GM13976 (cell line): ENCODE data around the gene TBC1D7.

Experiments
- DNase-seq: peaks from one replicate; pipeline ENCODE4 v3.0.0; 2012; ENCODE audit warnings: low spot score
- CTCF ChIP-seq: IDR thresholded peaks from 2 replicates; pipeline ENCODE4 v1.5.1; 2012; ENCODE audit warnings: borderline replicate concordance, mild to moderate bottlenecking; ENCODE audit not compliant: insufficient read depth; ENCODE audit errors: extremely low read depth, missing control alignments, control extremely low read depth
- in situ Hi-C: fragments of 300-500 bp; cut with MboI; formaldehyde crosslinking; loops from one replicate; pipeline ENCODE4 v1.12.0; 2022; ENCODE audit warnings: low sequenced_read_pairs, mixed read lengths, inconsistent platforms; ENCODE audit not compliant: unreplicated experiment

TBC1D7 gene

GRCh38 chr6:13283331-13283730 lies 45.0 kb downstream of the TBC1D7 start:
- DNase-seq: no peak
- in situ Hi-C loops: no loop called here
- TF ChIP-seq CTCF: no peak

GRCh38 chr6:13282393-13283069 lies 45.8 kb downstream of the TBC1D7 start:
- TF ChIP-seq CTCF: no peak
- DNase-seq: no peak
- in situ Hi-C loops: no loop called here

- no peak for DNase-seq
- no peak for TF ChIP-seq CTCF
- in situ Hi-C loops: no loop called here
These were observed 46.7 kb downstream of the TBC1D7 start for GRCh38 chr6:13281686-13282085.

GRCh38 chr6:13280254-13280653 lies 48.1 kb downstream of the TBC1D7 start:
- TF ChIP-seq CTCF: no peak
- in situ Hi-C loops: no loop called here
- DNase-seq: no peak

- no peak for TF ChIP-seq CTCF
- in situ Hi-C loops: no loop called here
- no peak for DNase-seq
These were observed 49.3 kb downstream of the TBC1D7 start for GRCh38 chr6:13278991-13279390.

- DNase-seq: no peak
- no peak for TF ChIP-seq CTCF
- in situ Hi-C loops: no loop called here
These were observed 50.2 kb downstream of the TBC1D7 start for GRCh38 chr6:13278164-13278563.

GRCh38 chr6:13277231-13277630 lies 51.1 kb downstream of the TBC1D7 start:
- no peak for TF ChIP-seq CTCF
- DNase-seq: no peak
- in situ Hi-C loops: no loop called here
